ENCODE measurements around the gene MASP1.

Gene MASP1

GRCh38 chr3:187281191-187281714 is 10.3 kb downstream of the MASP1 start:
- Histone ChIP-seq H3K4me1 (no peaks in the 10 kb centered on the region), H3K79me2 (no peaks in the 10 kb centered on the region), H3K9me3 (ENCODE audit: control insufficient read depth, low read length) (no peaks in the 10 kb centered on the region), H3K36me3 (ENCODE audit: control insufficient read depth, insufficient read depth, low read length) (no peaks in the 10 kb centered on the region), H3K9ac (no peak overlapping the region), H3K27me3 (ENCODE audit: control insufficient read depth, insufficient read depth, low read length) (no peaks in the 10 kb centered on the region), H2AFZ (no peak overlapping the region), H3K27ac (no peak overlapping the region), H3K4me2 (ENCODE audit: low read length) (no peak overlapping the region), H3K4me3 (ENCODE audit: low read depth, low read length) (no peak overlapping the region)
- no peak for TF ChIP-seq CTCF (IDR thresholded peaks at IDR 0.05)

- Histone ChIP-seq H3K9me3 (ENCODE audit: control insufficient read depth, low read length) (no peaks in the 10 kb centered on the region), H2AFZ (no peak overlapping the region), H3K9ac (no peak overlapping the region), H3K27ac (no peak overlapping the region), H3K4me1 (no peaks in the 10 kb centered on the region), H3K79me2 (no peaks in the 10 kb centered on the region), H3K36me3 (ENCODE audit: control insufficient read depth, insufficient read depth, low read length) (no peaks in the 10 kb centered on the region), H3K4me2 (ENCODE audit: low read length) (no peak overlapping the region), H3K27me3 (ENCODE audit: control insufficient read depth, insufficient read depth, low read length) (no peaks in the 10 kb centered on the region), H3K4me3 (ENCODE audit: low read depth, low read length) (no peak overlapping the region)
- TF ChIP-seq CTCF (IDR thresholded peaks at IDR 0.05), result no peak
These were observed 10.9 kb downstream of the MASP1 start for GRCh38 chr3:187280644-187281043.

- H3K4me2 ChIP-seq (ENCODE audit: low read length), result no peak overlapping the region
- H3K27me3 ChIP-seq (ENCODE audit: control insufficient read depth, insufficient read depth, low read length), result no peaks in the 10 kb centered on the region
- H3K79me2 ChIP-seq, result no peaks in the 10 kb centered on the region
- no peaks in the 10 kb centered on the region for H3K4me1 ChIP-seq
- H3K4me3 ChIP-seq (ENCODE audit: low read depth, low read length), result no peak overlapping the region
- no peak for TF ChIP-seq CTCF (IDR thresholded peaks at IDR 0.05)
- H3K27ac ChIP-seq, result no peak overlapping the region
- H3K9ac ChIP-seq, result no peak overlapping the region
- H2AFZ ChIP-seq, result no peak overlapping the region
- no peaks in the 10 kb centered on the region for H3K9me3 ChIP-seq (ENCODE audit: control insufficient read depth, low read length)
- H3K36me3 ChIP-seq (ENCODE audit: control insufficient read depth, insufficient read depth, low read length), result no peaks in the 10 kb centered on the region
These were observed 14.4 kb downstream of the MASP1 start for GRCh38 chr3:187277129-187277462.

GRCh38 chr3:187276397-187277128 is 15.0 kb downstream of the MASP1 start:
- H3K36me3 ChIP-seq (ENCODE audit: control insufficient read depth, insufficient read depth, low read length), result no peaks in the 10 kb centered on the region
- H3K4me3 ChIP-seq (ENCODE audit: low read depth, low read length), result no peak overlapping the region
- H3K79me2 ChIP-seq, result no peaks in the 10 kb centered on the region
- H3K9me3 ChIP-seq (ENCODE audit: control insufficient read depth, low read length), result no peaks in the 10 kb centered on the region
- no peak for TF ChIP-seq CTCF (IDR thresholded peaks at IDR 0.05)
- H3K27ac ChIP-seq, result no peak overlapping the region
- H3K9ac ChIP-seq, result no peak overlapping the region
- H3K27me3 ChIP-seq (ENCODE audit: control insufficient read depth, insufficient read depth, low read length), result no peaks in the 10 kb centered on the region
- no peak overlapping the region for H2AFZ ChIP-seq
- H3K4me2 ChIP-seq (ENCODE audit: low read length), result no peak overlapping the region
- H3K4me1 ChIP-seq, result no peaks in the 10 kb centered on the region

GRCh38 chr3:187274977-187275338 is 16.6 kb downstream of the MASP1 start:
- Histone ChIP-seq H3K27me3 (ENCODE audit: control insufficient read depth, insufficient read depth, low read length) (no peaks in the 10 kb centered on the region), H3K4me1 (no peaks in the 10 kb centered on the region), H3K9me3 (ENCODE audit: control insufficient read depth, low read length) (no peaks in the 10 kb centered on the region), H3K36me3 (ENCODE audit: control insufficient read depth, insufficient read depth, low read length) (no peaks in the 10 kb centered on the region), H3K27ac (no peak overlapping the region), H3K4me2 (ENCODE audit: low read length) (no peak overlapping the region), H3K9ac (no peak overlapping the region), H3K79me2 (no peaks in the 10 kb centered on the region), H2AFZ (no peak overlapping the region), H3K4me3 (ENCODE audit: low read depth, low read length) (no peak overlapping the region)
- no peak for TF ChIP-seq CTCF (IDR thresholded peaks at IDR 0.05)
